Pancreas (tissue), 10 donors: ENCODE measurements around the gene FKBP5. TPM values are rescaled to one million over a fixed set of nuclear protein-coding genes. Genes with fewer than 3 reads are reported as not detected.

Experiments
- ATAC-seq, 4 donors: fragments of 200-7000 bp; cut with Tn5 transposase; one replicate each; pipeline versions ENCODE4 v1.8.0 to v1.9.1; 2020; ENCODE audit warnings: mild to moderate bottlenecking in 4 of 4, moderate library complexity in 4 of 4
- DNase-seq, 6 donors: peaks; one replicate each; pipeline ENCODE4 v3.0.0-alpha.2; 2020
- FAIRE-seq: peaks from 2 replicates; lab custom pipeline; 2012; peaks lifted over from hg19 to GRCh38; lab: Jason Lieb, UNC
- H3K27ac ChIP-seq, 4 donors: fragments of 200-600 bp; sonication (generic); 1 replicate in 3 of 4; 2 replicates in 1 of 4; pipeline versions ENCODE4 v1.5.0 to v1.8.0; 2020
- H3K27me3 ChIP-seq, 4 donors: fragments of 200-600 bp; one replicate each; pipeline ENCODE4 v1.8.0; 2021
- H3K36me3 ChIP-seq, 3 donors: fragments of 200-600 bp; sonication (generic) in 1 of 3; one replicate each; pipeline versions ENCODE4 v1.5.0 to v1.8.0; 2020 to 2021
- H3K4me1 ChIP-seq, 3 donors: fragments of 200-600 bp; one replicate each; pipeline ENCODE4 v1.8.0; 2021
- H3K4me3 ChIP-seq, 4 donors: fragments of 200-600 bp; sonication (generic) in 2 of 4; one replicate each; pipeline versions ENCODE4 v1.5.0 to v1.8.0; 2020 to 2021
- H3K9me3 ChIP-seq, 4 donors: fragments of 200-600 bp; one replicate each; pipeline ENCODE4 v1.8.0; 2021
- WGBS, 2 donors: extraction: QIAGEN DNeasy Blood & Tissue Kit; methylation state at CpG; one replicate each; pipeline ENCODE4 v1.1.7; 2013; 5-methylcytosine and 5-hydroxymethylcytosine counted together
- intact Hi-C, 3 donors: fragments of 100-400 bp; cut with DNase I; formaldehyde crosslinking; loops; one replicate each; pipeline versions ENCODE4 v1.11.1 to v1.14.2; 2022
- polyA plus RNA-seq, 2 donors: library from polyadenylated mRNA; stranded (reverse); fragments of 200-250 nt; gene quantifications; one replicate each; pipeline ENCODE4 v1.2.3, GENCODE V29; 2013
- total RNA-seq, 6 donors: library from RNA; stranded (reverse); fragmentation: NEBNext Ultra II Directional in 4 of 6; extraction: Animal tissue kit (Norgen Biotek cat#: 25700) in 4 of 6; gene quantifications; one replicate each; pipeline versions ENCODE4 v1.2.1 to v1.2.4, GENCODE V29; 2021 to 2023
- TF ChIP-seq, protein P1 (sequence below), 4 donors: fragments of 200-600 bp; sonication (generic) in 3 of 4; IDR thresholded peaks; one replicate each; pipeline versions ENCODE4 v1.5.0 to v1.8.0; 2021; ENCODE audit warnings: antibody characterized with exemption in 4 of 4
- donor health status: healthy with polysubstance abuse.
- donor health status: DM: no; HTN: no; CAD: no; lungs with moderate emphysema.
- donor health status: DM: no; HTN: no; CAD: no.
- donor health status: control.
- donor health status: control.
- donor health status: Bipolar disorder and iron deficiency.
- donor health status: DM: yes; HTN: yes; CAD: no.
- donor health status: DM: no; HTN: no; CAD: no.
- donor health status: DM: no; HTN: no; CAD: no.
- donor health status: DM: yes; HTN: yes; CAD: no.

The FKBP5 gene
- total and polyA plus RNA-seq, 8 donors, result 13.0 to 78.4 (median 50.3) TPM

DNA sequence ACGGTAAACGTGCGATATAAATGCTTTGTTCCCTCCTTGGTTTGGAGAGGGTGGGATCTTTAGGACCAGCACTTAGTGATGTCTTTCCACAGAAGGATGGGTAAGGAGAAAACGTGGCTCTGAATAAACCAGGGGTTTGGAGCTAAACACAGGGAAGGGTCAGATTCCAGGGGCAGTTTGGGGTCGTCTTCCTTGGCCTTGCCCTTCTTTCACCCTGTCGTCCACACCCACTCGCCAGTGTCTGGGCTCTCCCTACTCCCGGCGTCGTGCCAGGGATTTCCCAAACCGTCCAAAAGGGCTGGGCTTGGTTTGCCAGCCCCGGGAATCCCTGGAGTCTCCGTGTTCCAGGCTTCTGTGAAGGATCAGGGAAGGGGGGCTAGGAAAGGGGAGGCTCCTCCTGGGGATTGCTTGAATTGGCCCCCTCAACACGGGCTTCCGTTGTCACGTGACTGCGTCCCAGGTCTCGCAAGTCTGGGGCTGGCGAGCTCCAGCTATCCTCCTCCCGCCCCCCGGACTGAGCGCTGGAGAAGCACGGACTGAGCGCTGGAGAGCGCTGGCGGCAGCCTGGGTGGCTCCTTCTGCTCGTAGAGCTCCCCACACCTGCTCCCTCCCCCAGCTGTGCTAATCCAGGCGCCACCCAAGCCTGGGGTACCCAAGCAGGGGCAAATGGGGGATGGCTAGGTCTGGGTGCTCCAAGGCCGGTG, 38.7 kb upstream of the FKBP5 start:
- Histone ChIP-seq H3K4me1 (peaks cover 46 to 77% (median 66%) of the 10 kb centered on the region in 3 donors), H3K4me3 (peak overlapping the region; percentile 15 to 53 (median 29)), H3K36me3 (no peaks in the 10 kb centered on the region), H3K27me3 (no peaks in the 10 kb centered on the region), H3K9me3 (no peaks in the 10 kb centered on the region), H3K27ac (peak overlapping the region; percentile 93 to 99 (median 98))
- TF ChIP-seq, protein P1, sequence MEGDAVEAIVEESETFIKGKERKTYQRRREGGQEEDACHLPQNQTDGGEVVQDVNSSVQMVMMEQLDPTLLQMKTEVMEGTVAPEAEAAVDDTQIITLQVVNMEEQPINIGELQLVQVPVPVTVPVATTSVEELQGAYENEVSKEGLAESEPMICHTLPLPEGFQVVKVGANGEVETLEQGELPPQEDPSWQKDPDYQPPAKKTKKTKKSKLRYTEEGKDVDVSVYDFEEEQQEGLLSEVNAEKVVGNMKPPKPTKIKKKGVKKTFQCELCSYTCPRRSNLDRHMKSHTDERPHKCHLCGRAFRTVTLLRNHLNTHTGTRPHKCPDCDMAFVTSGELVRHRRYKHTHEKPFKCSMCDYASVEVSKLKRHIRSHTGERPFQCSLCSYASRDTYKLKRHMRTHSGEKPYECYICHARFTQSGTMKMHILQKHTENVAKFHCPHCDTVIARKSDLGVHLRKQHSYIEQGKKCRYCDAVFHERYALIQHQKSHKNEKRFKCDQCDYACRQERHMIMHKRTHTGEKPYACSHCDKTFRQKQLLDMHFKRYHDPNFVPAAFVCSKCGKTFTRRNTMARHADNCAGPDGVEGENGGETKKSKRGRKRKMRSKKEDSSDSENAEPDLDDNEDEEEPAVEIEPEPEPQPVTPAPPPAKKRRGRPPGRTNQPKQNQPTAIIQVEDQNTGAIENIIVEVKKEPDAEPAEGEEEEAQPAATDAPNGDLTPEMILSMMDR (IDR thresholded peaks at IDR 0.05), result no peak
- intact Hi-C loops, result no loop called here
- 1% methylated on average over 29 of the region's 29 CpGs for WGBS, 2 donors
- DNase-seq (peak in 4 of 6 donors; percentile 73 to 82 (median 80)), FAIRE-seq (no peak), ATAC-seq (peak; percentile 38 to 46 (median 45))

- no peak for FAIRE-seq
- 49 to 58% methylated on average over 11 of the region's 11 CpGs for WGBS, 2 donors
Measured at GRCh38 chr6:35725721-35726438, 37.2 kb upstream of the FKBP5 start.

DNA sequence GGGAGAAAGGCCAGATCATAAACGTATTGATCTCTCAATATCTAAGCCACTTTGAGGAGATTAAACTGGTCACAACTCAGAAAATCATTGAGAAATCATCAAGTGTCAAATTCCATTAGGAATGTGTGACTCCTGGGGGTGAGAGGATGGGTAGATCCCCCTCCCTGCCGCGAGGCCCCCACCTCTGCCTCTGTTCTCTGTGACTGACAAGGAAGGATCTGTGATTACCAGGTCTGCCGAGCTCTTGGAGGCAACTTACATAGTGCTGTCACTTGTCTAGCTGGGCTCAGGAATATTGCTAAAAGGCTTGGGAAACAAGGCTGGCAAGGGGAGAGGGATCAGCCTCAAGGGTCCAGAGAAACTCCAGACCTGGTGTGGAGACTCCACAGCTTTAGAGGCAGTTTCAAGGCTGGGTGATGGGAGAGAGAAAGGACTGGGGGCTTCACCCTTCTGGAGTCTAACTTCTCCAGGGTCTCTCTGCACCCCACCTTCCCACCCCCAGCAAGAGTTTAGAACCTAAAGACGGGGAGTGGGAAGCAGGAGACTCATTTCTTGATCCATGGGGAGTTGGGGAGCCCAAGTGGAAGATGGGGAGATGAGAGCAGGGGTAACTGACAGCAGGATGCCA, 36.5 kb upstream of the FKBP5 start:
- TF ChIP-seq, protein P1 (IDR thresholded peaks at IDR 0.05), result no peak
- Histone ChIP-seq H3K36me3 (no peaks in the 10 kb centered on the region), H3K27ac (peak overlapping the region; percentile 93 to 99 (median 98)), H3K9me3 (no peaks in the 10 kb centered on the region), H3K4me3 (no peak overlapping the region), H3K27me3 (no peaks in the 10 kb centered on the region), H3K4me1 (peaks cover 39 to 67% (median 65%) of the 10 kb centered on the region in 3 donors)
- no peak for ATAC-seq
- no peak for DNase-seq
- no peak for FAIRE-seq
- WGBS, 2 donors, result 68 to 69% methylated on average over 5 of the region's 5 CpGs
- intact Hi-C loops, result no loop called here

More at GRCh38 chr6:35725721-35726438, 37.2 kb upstream of the FKBP5 start:
- DNase-seq (peak in 5 of 6 donors; percentile 48 to 81 (median 70)), ATAC-seq (peak; percentile 3 to 29 (median 15))
- intact Hi-C loops, result no loop called here
- TF ChIP-seq, protein P1 (IDR thresholded peaks at IDR 0.05), result no peak
- Histone ChIP-seq H3K9me3 (no peaks in the 10 kb centered on the region), H3K4me3 (no peak overlapping the region), H3K36me3 (no peaks in the 10 kb centered on the region), H3K27me3 (no peaks in the 10 kb centered on the region), H3K27ac (peak overlapping the region; percentile 93 to 99 (median 98)), H3K4me1 (peaks cover 41 to 71% (median 69%) of the 10 kb centered on the region in 3 donors)

DNA sequence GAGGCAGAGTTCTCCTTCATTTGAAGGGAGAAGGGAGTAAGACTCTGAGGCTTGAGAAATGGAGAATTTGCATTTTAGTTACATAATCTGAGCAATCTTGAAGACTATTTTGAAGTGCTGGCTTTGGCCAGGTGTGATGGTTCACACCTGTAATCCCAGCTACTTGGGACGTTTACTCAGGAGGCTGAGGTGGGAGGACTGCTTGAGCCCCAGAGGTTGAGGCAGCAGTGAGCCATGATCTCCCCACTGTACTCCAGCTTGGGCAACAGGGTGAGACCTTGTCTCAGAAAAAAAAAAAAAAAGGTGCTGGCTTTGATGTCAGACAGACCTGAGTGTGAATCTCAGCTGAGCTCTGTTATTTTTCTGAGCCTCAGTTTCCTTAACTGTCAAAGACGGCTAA, 35.8 kb upstream of the FKBP5 start:
- intact Hi-C loops, result no loop called here
- Histone ChIP-seq H3K9me3 (no peaks in the 10 kb centered on the region), H3K27me3 (no peaks in the 10 kb centered on the region), H3K4me3 (no peak overlapping the region), H3K4me1 (peaks cover 34 to 62% (median 59%) of the 10 kb centered on the region in 3 donors), H3K27ac (peak overlapping the region in 2 of 4 donors; percentile 93 to 99), H3K36me3 (no peaks in the 10 kb centered on the region)
- no peak for FAIRE-seq
- no peak for DNase-seq
- WGBS, 2 donors, result 71 to 72% methylated on average over 2 of the region's 2 CpGs
- TF ChIP-seq, protein P1 (IDR thresholded peaks at IDR 0.05), result no peak
- ATAC-seq, result no peak
